H9 (cell line): ENCODE measurements around the gene CYFIP1. TPM values are rescaled to one million over a fixed set of nuclear protein-coding genes. Genes with fewer than 3 reads are reported as not detected.

ENCODE experiments used
- DNase-seq: peaks from one replicate; pipeline ENCODE4 v3.0.0-alpha.2; 2017
- H2AFZ ChIP-seq: one replicate; pipeline ENCODE4 v1.6.1; 2013; ENCODE audit warnings: mild to moderate bottlenecking, low read length, control low read depth, moderate library complexity
- H2AK5ac ChIP-seq: 2 replicates; pipeline ENCODE4 v1.6.1; 2013; ENCODE audit warnings: low read length, control low read depth, mixed read lengths; ENCODE audit not compliant: insufficient read length
- H2BK120ac ChIP-seq: one replicate; pipeline ENCODE4 v1.6.1; 2013; ENCODE audit warnings: low read depth, mild to moderate bottlenecking, low read length, control low read depth, inconsistent platforms; ENCODE audit not compliant: poor library complexity, severe bottlenecking
- H2BK12ac ChIP-seq: 2 replicates; pipeline ENCODE4 v1.6.1; 2013; ENCODE audit warnings: low read length, control low read depth, mixed read lengths, low read depth; ENCODE audit not compliant: insufficient read length
- H2BK15ac ChIP-seq: 2 replicates; pipeline ENCODE4 v1.6.1; 2013; ENCODE audit warnings: low read depth, low read length, control low read depth
- H2BK20ac ChIP-seq: one replicate; pipeline ENCODE4 v1.6.1; 2013; ENCODE audit warnings: low read depth, mild to moderate bottlenecking, low read length, control low read depth, inconsistent platforms; ENCODE audit not compliant: poor library complexity, severe bottlenecking
- H2BK5ac ChIP-seq: 2 replicates; pipeline ENCODE4 v1.6.1; 2013; ENCODE audit warnings: low read length, control low read depth, mixed read lengths; ENCODE audit not compliant: insufficient read length
- H3K14ac ChIP-seq: 2 replicates; pipeline ENCODE4 v1.6.1; 2013; ENCODE audit warnings: low read length, control low read depth; ENCODE audit not compliant: insufficient read depth
- H3K18ac ChIP-seq: 2 replicates; pipeline ENCODE4 v1.6.1; 2013; ENCODE audit warnings: low read depth, mild to moderate bottlenecking, mixed read lengths, low read length, control low read depth; ENCODE audit not compliant: insufficient read length
- H3K23ac ChIP-seq: 2 replicates; pipeline ENCODE4 v1.6.1; 2013; ENCODE audit warnings: low read length, control low read depth, mixed read lengths, low read depth; ENCODE audit not compliant: insufficient read length
- H3K23me2 ChIP-seq: 2 replicates; pipeline ENCODE4 v1.6.1; 2013; ENCODE audit warnings: low read depth, mild to moderate bottlenecking, mixed read lengths, low read length, control low read depth; ENCODE audit not compliant: insufficient read length, poor library complexity, severe bottlenecking
- H3K27ac ChIP-seq: 2 replicates; pipeline ENCODE4 v1.5.1; 2013; ENCODE audit warnings: low read length, control low read depth, mixed read lengths, low read depth; ENCODE audit not compliant: insufficient read length
- H3K27me3 ChIP-seq: 2 replicates; pipeline ENCODE4 v1.6.1; 2013; ENCODE audit warnings: low read length, control low read depth, inconsistent platforms; ENCODE audit not compliant: insufficient read depth
- H3K4ac ChIP-seq: 2 replicates; pipeline ENCODE4 v1.6.1; 2013; ENCODE audit warnings: low read depth, mild to moderate bottlenecking, control low read depth, inconsistent platforms, low read length, moderate library complexity
- H3K4me1 ChIP-seq: 2 replicates; pipeline ENCODE4 v1.6.1; 2013; ENCODE audit warnings: low read length, control low read depth, inconsistent platforms; ENCODE audit not compliant: insufficient read depth
- H3K4me2 ChIP-seq: 2 replicates; pipeline ENCODE4 v1.6.1; 2013; ENCODE audit warnings: low read length, control low read depth, mixed read lengths; ENCODE audit not compliant: insufficient read length, insufficient read depth
- H3K56ac ChIP-seq: 2 replicates; pipeline ENCODE4 v1.6.1; 2013; ENCODE audit warnings: low read depth, mild to moderate bottlenecking, mixed read lengths, low read length, control low read depth; ENCODE audit not compliant: insufficient read length
- H3K79me1 ChIP-seq: 2 replicates; pipeline ENCODE4 v1.6.1; 2013; ENCODE audit warnings: low read depth, mild to moderate bottlenecking, moderate library complexity, low read length, control low read depth, inconsistent platforms; ENCODE audit not compliant: insufficient read depth, poor library complexity, severe bottlenecking
- H3K79me2 ChIP-seq: 2 replicates; pipeline ENCODE4 v1.6.1; 2013; ENCODE audit warnings: low read length, control low read depth, inconsistent platforms; ENCODE audit not compliant: insufficient read depth
- H3K9ac ChIP-seq: 2 replicates; pipeline ENCODE4 v1.6.1; 2013; ENCODE audit warnings: low read length, control low read depth, mixed read lengths; ENCODE audit not compliant: insufficient read length; ENCODE audit errors: extremely low read depth
- H3K9me3 ChIP-seq: one replicate; pipeline ENCODE4 v1.6.1; 2013; ENCODE audit warnings: low read depth, low read length, inconsistent platforms; ENCODE audit not compliant: control insufficient read depth
- H3T11ph ChIP-seq: one replicate; pipeline ENCODE4 v1.6.1; 2013; ENCODE audit warnings: mild to moderate bottlenecking, low read length, control low read depth, inconsistent platforms
- H4K20me1 ChIP-seq: one replicate; pipeline ENCODE4 v1.6.1; 2013; ENCODE audit not compliant: control insufficient read depth, insufficient read length, insufficient read depth
- H4K5ac ChIP-seq: 2 replicates; pipeline ENCODE4 v1.6.1; 2013; ENCODE audit warnings: low read depth, mild to moderate bottlenecking, mixed read lengths, low read length, control low read depth; ENCODE audit not compliant: insufficient read length
- H4K8ac ChIP-seq: replicated peaks from 2 replicates; pipeline ENCODE4 v1.6.1; 2013; ENCODE audit warnings: low read length, control low read depth, mixed read lengths, low read depth; ENCODE audit not compliant: insufficient read length
- H4K91ac ChIP-seq: 2 replicates; pipeline ENCODE4 v1.6.1; 2013; ENCODE audit warnings: low read depth, mild to moderate bottlenecking, moderate library complexity, mixed read lengths, low read length, control low read depth; ENCODE audit not compliant: insufficient read length
- H3K27ac Mint-ChIP-seq, 3 experiments: 2 replicates in 2 of 3; 3 replicates in 1 of 3; pipeline ENCODE4 v1.8.0; 2020 to 2021; ENCODE audit warnings: mixed read lengths in 3 of 3, mild to moderate bottlenecking in 1 of 3, moderate library complexity in 1 of 3
- H3K27me3 Mint-ChIP-seq: 2 replicates; pipeline ENCODE4 v1.8.0; 2021; ENCODE audit warnings: low read depth, mild to moderate bottlenecking, moderate library complexity, mixed read lengths
- H3K36me3 Mint-ChIP-seq, 3 experiments: 2 replicates in 2 of 3; 3 replicates in 1 of 3; pipeline ENCODE4 v1.8.0; 2020 to 2021; ENCODE audit warnings: low read depth in 3 of 3, mixed read lengths in 3 of 3; ENCODE audit not compliant: insufficient read depth in 1 of 3
- H3K4me1 Mint-ChIP-seq, 2 experiments: 2 replicates each; pipeline ENCODE4 v1.8.0; 2020; ENCODE audit warnings: mixed read lengths in 2 of 2
- H3K4me3 Mint-ChIP-seq, 2 experiments: 2 replicates in 1 of 2; 3 replicates in 1 of 2; pipeline ENCODE4 v1.8.0; 2020 to 2021; ENCODE audit warnings: mild to moderate bottlenecking in 2 of 2, mixed read lengths in 2 of 2, moderate library complexity in 1 of 2
- H3K9me3 Mint-ChIP-seq, 2 experiments: 2 replicates in 1 of 2; 3 replicates in 1 of 2; pipeline ENCODE4 v1.8.0; 2020; ENCODE audit warnings: mild to moderate bottlenecking in 2 of 2, mixed read lengths in 2 of 2, moderate library complexity in 1 of 2
- WGBS: extraction: QIAGEN DNeasy Blood & Tissue Kit; methylation state at CpG from one replicate; pipeline ENCODE4 v1.1.7; 2013; ENCODE audit warnings: missing lambda C conversion rate, low lambda C conversion rate, mixed read lengths; ENCODE audit not compliant: insufficient read length; ENCODE audit errors: extremely low coverage; 5-methylcytosine and 5-hydroxymethylcytosine counted together
- total RNA-seq: library from RNA; stranded (reverse); gene quantifications from 2 replicates; pipeline ENCODE4 v1.2.1, GENCODE V29; 2021
- TF ChIP-seq, protein P1 (sequence below): fragments of 200-600 bp; sonication (generic); conservative IDR thresholded peaks from 3 replicates; pipeline ENCODE4 v1.8.0; 2021; ENCODE audit warnings: antibody characterized with exemption, mild to moderate bottlenecking

The CYFIP1 gene
- total RNA-seq, 1 experiment from 2014 or later = 71.2 TPM

- no peaks in the 10 kb centered on the region for H3K4me1 ChIP-seq
- H4K5ac ChIP-seq = no peak overlapping the region
- TF ChIP-seq, protein P1, sequence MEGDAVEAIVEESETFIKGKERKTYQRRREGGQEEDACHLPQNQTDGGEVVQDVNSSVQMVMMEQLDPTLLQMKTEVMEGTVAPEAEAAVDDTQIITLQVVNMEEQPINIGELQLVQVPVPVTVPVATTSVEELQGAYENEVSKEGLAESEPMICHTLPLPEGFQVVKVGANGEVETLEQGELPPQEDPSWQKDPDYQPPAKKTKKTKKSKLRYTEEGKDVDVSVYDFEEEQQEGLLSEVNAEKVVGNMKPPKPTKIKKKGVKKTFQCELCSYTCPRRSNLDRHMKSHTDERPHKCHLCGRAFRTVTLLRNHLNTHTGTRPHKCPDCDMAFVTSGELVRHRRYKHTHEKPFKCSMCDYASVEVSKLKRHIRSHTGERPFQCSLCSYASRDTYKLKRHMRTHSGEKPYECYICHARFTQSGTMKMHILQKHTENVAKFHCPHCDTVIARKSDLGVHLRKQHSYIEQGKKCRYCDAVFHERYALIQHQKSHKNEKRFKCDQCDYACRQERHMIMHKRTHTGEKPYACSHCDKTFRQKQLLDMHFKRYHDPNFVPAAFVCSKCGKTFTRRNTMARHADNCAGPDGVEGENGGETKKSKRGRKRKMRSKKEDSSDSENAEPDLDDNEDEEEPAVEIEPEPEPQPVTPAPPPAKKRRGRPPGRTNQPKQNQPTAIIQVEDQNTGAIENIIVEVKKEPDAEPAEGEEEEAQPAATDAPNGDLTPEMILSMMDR = no peak
- H2BK120ac ChIP-seq = no peak overlapping the region
- no peak overlapping the region for H3K56ac ChIP-seq
- H3K9ac ChIP-seq = no peak overlapping the region
- no peaks in the 10 kb centered on the region for H3K4me1 Mint-ChIP-seq
- H4K8ac ChIP-seq = no peak overlapping the region
- H3K23me2 ChIP-seq = no peaks in the 10 kb centered on the region
- H4K91ac ChIP-seq = no peak overlapping the region
- H2AFZ ChIP-seq = no peak overlapping the region
- no peak overlapping the region for H3K27ac Mint-ChIP-seq
- no CpG with 5 or more reads among the region's 10 CpGs for WGBS
- no peak for DNase-seq
- no peak overlapping the region for H3K4me3 Mint-ChIP-seq
- H3T11ph ChIP-seq = no peak overlapping the region
- H3K14ac ChIP-seq = no peak overlapping the region
- H4K20me1 ChIP-seq = no peaks in the 10 kb centered on the region
- H3K9me3 ChIP-seq = no peaks in the 10 kb centered on the region
- H3K23ac ChIP-seq = no peak overlapping the region
- no peaks in the 10 kb centered on the region for H3K79me1 ChIP-seq
- H3K4me2 ChIP-seq = no peak overlapping the region
- H2BK15ac ChIP-seq = no peak overlapping the region
- no peaks in the 10 kb centered on the region for H3K27me3 Mint-ChIP-seq
- H3K27ac ChIP-seq = no peak overlapping the region
- H2BK5ac ChIP-seq = no peak overlapping the region
- no peak overlapping the region for H3K18ac ChIP-seq
- no peak overlapping the region for H2BK12ac ChIP-seq
- H3K9me3 Mint-ChIP-seq = no peaks in the 10 kb centered on the region
- H3K79me2 ChIP-seq = no peaks in the 10 kb centered on the region
- H3K4ac ChIP-seq = no peak overlapping the region
- H2BK20ac ChIP-seq = no peak overlapping the region
- no peak overlapping the region for H2AK5ac ChIP-seq
- peaks cover 10 to 41% (median 11%) of the 10 kb centered on the region in 3 experiments; a peak in 6 of 7 replicates for H3K36me3 Mint-ChIP-seq
- no peaks in the 10 kb centered on the region for H3K27me3 ChIP-seq
These were observed 49.2 kb downstream of the CYFIP1 start for GRCh38 chr15:22930782-22931484.
